ENCODE results near the gene SUPT16H. TPM values are rescaled to one million over a fixed set of nuclear protein-coding genes. Genes with fewer than 3 reads are reported as not detected.

The SUPT16H gene
- polyA plus RNA-seq (ENCODE audit: low read depth in 6 of 6) = 10 to 100 TPM; 72.4 to 94.8 (median 77.8) TPM

DNA sequence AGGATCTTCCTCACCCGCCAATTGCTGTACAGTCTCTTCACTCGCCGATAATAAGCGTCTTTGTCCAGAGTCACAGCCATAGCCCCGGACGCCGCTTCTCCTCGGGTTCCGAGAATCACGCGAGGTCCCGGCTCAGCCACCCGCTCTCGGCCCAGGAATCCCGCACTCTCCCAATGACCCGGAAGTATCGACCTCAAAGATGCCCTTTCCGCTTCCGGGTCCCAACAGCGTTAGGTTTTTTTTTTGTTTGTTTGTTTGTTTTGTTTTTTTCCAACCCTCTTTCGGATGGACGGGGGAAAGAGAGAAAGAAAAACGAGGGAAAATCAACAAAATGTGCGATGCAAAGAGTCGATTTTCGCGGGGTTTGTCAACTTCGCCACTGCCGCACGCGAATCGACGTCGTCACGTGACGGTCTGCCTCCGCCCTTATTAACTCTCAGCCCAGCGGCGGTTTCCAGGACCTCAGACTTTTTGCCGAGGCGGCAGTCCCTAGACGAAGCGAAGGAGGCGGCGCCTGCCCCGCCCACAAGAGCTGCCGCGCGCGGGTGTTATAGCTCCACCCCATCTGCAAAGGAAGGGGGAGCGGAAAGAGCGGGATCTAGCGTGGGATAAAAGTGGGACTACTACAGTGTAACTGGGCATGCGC, at the start of gene SUPT16H:
Gene SUPT16H (minus strand): TSS at position 172 of the 646 bp plus-strand sequence. CDS start 92 bp downstream, at position 80.
- H3K9me3 Mint-ChIP-seq = no peaks in the 10 kb centered on the region
- DNase-seq = peak; percentile 88
- no peaks in the 10 kb centered on the region for H3K36me3 Mint-ChIP-seq
- ATAC-seq (ENCODE audit: low read depth in 2 of 2) = peak; percentile 90
- peaks cover 30 to 43% (median 32%) of the 10 kb centered on the region in 3 donors for H3K4me1 Mint-ChIP-seq
- peak within 1 kb of the TSS; percentile 97 to 100 (median 99) for H3K27ac Mint-ChIP-seq
- H3K27me3 Mint-ChIP-seq = no peaks in the 10 kb centered on the region
- peak within 1 kb of the TSS; percentile 90 to 100 (median 97) for H3K4me3 Mint-ChIP-seq

DNA sequence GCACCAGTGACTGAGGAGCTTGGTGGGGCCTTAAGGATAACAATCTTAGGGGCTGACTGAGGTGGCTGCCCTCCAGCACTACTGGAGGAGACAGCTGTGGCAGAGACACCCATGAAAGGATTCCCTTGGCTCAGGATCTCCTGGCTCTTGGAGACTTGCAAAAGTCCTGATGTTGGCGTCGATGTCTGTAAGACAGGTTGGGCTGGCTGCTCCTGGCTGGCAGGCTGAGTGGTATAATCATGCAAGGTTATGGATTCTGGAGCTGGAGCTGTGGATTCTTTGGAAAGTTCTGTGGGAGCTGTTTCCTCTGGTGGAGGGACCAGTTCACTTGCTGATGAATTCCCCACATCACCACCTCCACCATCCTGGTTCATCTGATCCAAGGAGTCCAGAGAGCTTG, 47.3 kb upstream of the SUPT16H start:
- peaks cover 31 to 37% (median 31%) of the 10 kb centered on the region in 3 donors for H3K4me1 Mint-ChIP-seq
- no peak overlapping the region for H3K4me3 Mint-ChIP-seq
- H3K27me3 Mint-ChIP-seq = no peaks in the 10 kb centered on the region
- peaks cover 13 to 17% of the 10 kb centered on the region in 2 donors for H3K36me3 Mint-ChIP-seq
- H3K9me3 Mint-ChIP-seq = no peaks in the 10 kb centered on the region
- DNase-seq = no peak
- no peak for ATAC-seq (ENCODE audit: low read depth in 2 of 2)
- no peak overlapping the region for H3K27ac Mint-ChIP-seq

DNA sequence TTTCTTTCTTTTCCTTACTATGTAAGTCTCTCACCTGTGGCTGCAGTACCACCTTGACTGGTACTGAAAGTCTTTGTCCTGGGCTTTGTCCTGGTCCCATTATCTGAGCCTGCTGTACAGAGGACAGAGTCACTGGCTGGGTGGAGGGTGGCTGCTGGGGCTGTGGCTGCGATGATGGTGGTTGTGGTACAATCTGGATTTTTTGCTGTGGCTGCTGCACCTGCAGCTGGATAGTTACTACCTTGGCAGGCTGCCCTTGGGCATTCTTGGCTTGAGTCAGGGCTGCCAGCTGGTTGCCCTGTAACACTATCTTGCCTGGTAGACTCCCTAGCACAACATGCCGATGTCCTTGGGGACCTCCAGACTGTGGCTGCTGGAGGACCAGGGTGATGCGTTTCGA, 45.1 kb upstream of the SUPT16H start:
- peak overlapping the region in 2 of 6 donors; percentile 69 to 79 for H3K27ac Mint-ChIP-seq

DNA sequence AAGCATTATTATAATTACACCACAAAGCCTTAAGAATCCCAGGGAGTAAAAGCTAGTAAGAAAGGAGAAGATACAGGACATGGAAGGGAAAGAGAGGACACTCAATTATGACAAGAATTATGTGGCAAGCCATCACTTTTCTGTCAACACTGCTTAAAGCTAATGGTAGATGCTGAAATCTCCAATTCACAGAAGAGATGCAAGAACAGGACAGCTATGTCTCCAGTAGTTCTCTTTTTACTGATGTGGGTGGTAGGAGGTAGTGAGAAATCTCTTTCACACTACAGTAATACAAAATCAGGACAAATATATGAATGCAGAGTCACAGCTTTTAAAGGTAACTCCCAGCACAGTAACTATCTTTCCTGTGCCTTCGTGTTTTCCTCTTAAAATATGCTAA, 42.9 kb upstream of the SUPT16H start:
- H3K27me3 Mint-ChIP-seq = no peaks in the 10 kb centered on the region
- DNase-seq (no peak), ATAC-seq (ENCODE audit: low read depth in 2 of 2) (no peak)
- peaks cover 17 to 22% of the 10 kb centered on the region in 2 donors for H3K36me3 Mint-ChIP-seq
- peaks cover 5 to 12% (median 6%) of the 10 kb centered on the region in 3 donors for H3K4me1 Mint-ChIP-seq
- no peaks in the 10 kb centered on the region for H3K9me3 Mint-ChIP-seq
- H3K27ac Mint-ChIP-seq = no peak overlapping the region
- H3K4me3 Mint-ChIP-seq = no peak overlapping the region

More for the DNA sequence above, 45.1 kb upstream of the SUPT16H start:
- DNase-seq (no peak), ATAC-seq (ENCODE audit: low read depth in 2 of 2) (no peak)
- H3K27me3 Mint-ChIP-seq = no peaks in the 10 kb centered on the region
- H3K4me3 Mint-ChIP-seq = no peak overlapping the region
- H3K9me3 Mint-ChIP-seq = no peaks in the 10 kb centered on the region
- H3K4me1 Mint-ChIP-seq = peaks cover 14 to 20% (median 17%) of the 10 kb centered on the region in 3 donors
- peaks cover 16 to 22% of the 10 kb centered on the region in 2 donors for H3K36me3 Mint-ChIP-seq

DNA sequence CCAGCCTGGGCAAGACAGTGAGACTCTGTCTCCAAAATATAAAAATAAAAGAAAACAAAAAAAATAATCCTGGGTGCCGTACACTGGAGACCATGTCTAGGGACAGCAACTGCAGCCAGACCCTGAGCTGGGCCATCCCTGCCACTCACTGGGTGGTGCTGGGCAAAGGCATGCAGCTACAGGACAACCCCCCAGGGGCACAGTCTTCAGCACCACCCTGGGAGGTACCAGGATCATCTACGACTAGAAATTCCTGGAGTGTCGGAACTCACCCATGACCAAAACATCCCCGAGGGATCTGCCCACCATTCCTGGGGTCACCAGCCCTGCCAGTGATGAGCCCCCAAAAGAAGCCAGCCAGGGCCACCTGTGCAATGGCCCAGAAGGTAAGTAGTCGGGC, 35.7 kb upstream of the SUPT16H start:
- H3K4me3 Mint-ChIP-seq = no peak overlapping the region
- H3K9me3 Mint-ChIP-seq = no peaks in the 10 kb centered on the region
- DNase-seq (no peak), ATAC-seq (ENCODE audit: low read depth in 2 of 2) (no peak)
- no peaks in the 10 kb centered on the region for H3K27me3 Mint-ChIP-seq
- peak overlapping the region in 2 of 6 donors; percentile 41 to 47 for H3K27ac Mint-ChIP-seq
- no peaks in the 10 kb centered on the region for H3K4me1 Mint-ChIP-seq
- H3K36me3 Mint-ChIP-seq = peaks cover 7 to 18% of the 10 kb centered on the region in 2 donors

DNA sequence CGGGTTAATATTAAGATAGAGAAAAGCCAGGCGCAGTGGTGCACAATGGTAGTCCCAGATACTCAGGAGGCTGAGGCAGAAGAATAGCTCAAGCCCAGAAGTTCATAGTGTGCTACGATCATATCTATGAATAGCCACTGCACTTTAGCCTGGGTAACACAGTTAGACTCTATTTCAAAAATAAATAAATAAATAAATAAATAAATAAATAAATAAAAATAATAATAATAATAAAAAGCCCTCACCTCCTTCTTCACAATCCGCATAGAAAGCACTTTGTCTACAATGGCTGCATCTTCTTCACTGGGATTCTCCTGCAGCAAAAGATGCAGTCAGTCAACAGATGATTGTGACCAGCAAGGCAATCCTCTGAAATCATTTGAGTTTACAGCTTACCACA, 31.5 kb upstream of the SUPT16H start:
- H3K27ac Mint-ChIP-seq = no peak overlapping the region
- peaks cover 21 to 29% of the 10 kb centered on the region in 2 donors for H3K36me3 Mint-ChIP-seq
- H3K27me3 Mint-ChIP-seq = no peaks in the 10 kb centered on the region
- H3K9me3 Mint-ChIP-seq = no peaks in the 10 kb centered on the region
- no peak overlapping the region for H3K4me3 Mint-ChIP-seq
- H3K4me1 Mint-ChIP-seq = no peaks in the 10 kb centered on the region
- DNase-seq (no peak), ATAC-seq (ENCODE audit: low read depth in 2 of 2) (no peak)

DNA sequence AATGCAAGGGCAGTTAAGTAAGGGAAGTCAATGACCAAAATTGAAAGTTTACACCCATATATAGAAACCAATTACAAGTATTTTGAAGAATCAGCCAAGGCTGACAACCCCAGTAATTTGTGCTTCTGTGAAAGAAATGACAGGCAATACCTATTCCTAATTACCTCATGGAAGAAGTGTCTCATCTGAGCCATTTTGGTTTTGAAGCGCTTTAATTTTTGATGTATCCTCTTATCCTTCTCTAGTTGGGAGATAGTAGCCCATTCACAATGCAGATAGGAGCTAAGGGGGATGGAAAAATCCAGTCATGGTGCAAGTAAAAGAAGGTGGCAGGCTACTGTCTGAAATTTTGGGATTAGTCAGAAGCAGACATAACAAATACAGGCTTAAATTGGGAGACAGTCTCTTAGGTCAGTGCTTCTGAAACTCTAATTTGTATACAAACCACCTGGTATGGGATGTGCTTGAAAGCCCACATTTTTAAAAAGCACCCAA, 30.4 kb upstream of the SUPT16H start:
- peaks cover 19 to 35% of the 10 kb centered on the region in 2 donors for H3K36me3 Mint-ChIP-seq
- H3K4me3 Mint-ChIP-seq = no peak overlapping the region
- no peaks in the 10 kb centered on the region for H3K4me1 Mint-ChIP-seq
- no peaks in the 10 kb centered on the region for H3K9me3 Mint-ChIP-seq
- ATAC-seq (ENCODE audit: low read depth in 2 of 2) (no peak), DNase-seq (no peak)
- no peak overlapping the region for H3K27ac Mint-ChIP-seq
- H3K27me3 Mint-ChIP-seq = no peaks in the 10 kb centered on the region

DNA sequence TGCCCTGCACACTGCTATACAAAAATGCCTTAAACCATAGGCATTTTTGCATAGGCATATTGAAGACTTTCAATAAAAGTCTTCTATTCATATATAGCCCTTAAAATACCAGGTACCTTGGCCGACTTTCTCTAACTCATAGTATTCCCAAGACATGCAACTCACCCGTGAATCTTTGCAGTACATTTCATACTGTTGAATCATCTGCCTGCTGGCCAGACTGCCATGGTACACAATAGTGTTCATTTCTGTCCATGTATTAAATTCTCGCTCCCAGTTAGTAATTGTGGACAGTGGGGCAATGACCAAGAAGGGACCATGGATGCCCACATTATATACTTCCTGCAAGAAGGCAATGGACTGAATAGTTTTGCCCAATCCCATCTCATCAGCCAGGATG, 24.3 kb upstream of the SUPT16H start:
- Mint-ChIP-seq H3K9me3 (no peaks in the 10 kb centered on the region), H3K4me3 (no peak overlapping the region)

DNA sequence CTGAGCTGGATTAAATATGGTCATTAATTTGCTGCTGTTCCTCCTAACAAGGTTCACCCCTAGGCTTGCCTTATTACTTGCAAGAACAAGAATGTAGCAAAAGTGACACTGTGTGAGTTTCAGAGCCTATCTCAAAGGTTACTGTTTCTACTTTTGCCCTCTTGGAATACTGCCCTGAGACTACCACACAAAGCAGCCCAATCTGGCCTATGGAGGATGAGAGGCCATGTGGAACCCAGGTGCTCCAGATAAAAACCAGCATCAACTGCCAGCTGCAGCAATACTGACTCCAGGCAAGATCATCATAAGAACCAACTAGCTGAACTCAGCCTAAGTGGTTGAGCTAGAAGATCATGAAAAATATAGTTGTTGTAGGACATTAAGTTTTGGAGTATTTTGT, 22.4 kb upstream of the SUPT16H start:
- H3K9me3 Mint-ChIP-seq = no peaks in the 10 kb centered on the region
- H3K4me3 Mint-ChIP-seq = no peak overlapping the region
- peaks cover 21 to 39% of the 10 kb centered on the region in 2 donors for H3K36me3 Mint-ChIP-seq
- no peaks in the 10 kb centered on the region for H3K27me3 Mint-ChIP-seq
- peak overlapping the region in 1 of 6 donors; percentile 44 for H3K27ac Mint-ChIP-seq
- ATAC-seq (ENCODE audit: low read depth in 2 of 2) (no peak), DNase-seq (no peak)
- no peaks in the 10 kb centered on the region for H3K4me1 Mint-ChIP-seq

More for the DNA sequence above, 24.3 kb upstream of the SUPT16H start:
- Mint-ChIP-seq H3K36me3 (peaks cover 29 to 41% of the 10 kb centered on the region in 2 donors), H3K4me1 (no peaks in the 10 kb centered on the region), H3K27me3 (no peaks in the 10 kb centered on the region), H3K27ac (no peak overlapping the region)
- ATAC-seq (ENCODE audit: low read depth in 2 of 2) (no peak), DNase-seq (no peak)

DNA sequence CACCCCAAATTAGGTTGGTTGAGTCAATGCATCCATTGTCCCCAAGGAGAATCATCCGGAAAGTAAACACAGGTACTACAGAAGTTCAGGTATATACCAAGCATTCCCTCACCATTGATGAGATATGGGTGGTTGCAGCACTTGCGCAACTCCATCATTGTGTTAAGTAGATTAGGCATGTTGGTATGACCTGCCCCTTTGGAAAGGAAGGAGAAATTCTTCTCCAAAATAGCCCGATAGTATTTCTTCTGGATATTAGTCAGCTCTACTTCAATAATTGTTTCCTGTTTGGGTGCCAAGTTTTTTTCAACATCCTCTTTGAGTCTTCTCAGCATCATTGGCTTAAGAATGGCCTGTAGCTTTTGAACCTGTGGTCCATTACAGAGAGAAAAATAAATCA, 21.3 kb upstream of the SUPT16H start:
- DNase-seq (no peak), ATAC-seq (ENCODE audit: low read depth in 2 of 2) (no peak)
- H3K4me3 Mint-ChIP-seq = no peak overlapping the region
- peaks cover 30 to 40% of the 10 kb centered on the region in 2 donors for H3K36me3 Mint-ChIP-seq
- no peaks in the 10 kb centered on the region for H3K4me1 Mint-ChIP-seq
- no peak overlapping the region for H3K27ac Mint-ChIP-seq
- no peaks in the 10 kb centered on the region for H3K9me3 Mint-ChIP-seq
- no peaks in the 10 kb centered on the region for H3K27me3 Mint-ChIP-seq

DNA sequence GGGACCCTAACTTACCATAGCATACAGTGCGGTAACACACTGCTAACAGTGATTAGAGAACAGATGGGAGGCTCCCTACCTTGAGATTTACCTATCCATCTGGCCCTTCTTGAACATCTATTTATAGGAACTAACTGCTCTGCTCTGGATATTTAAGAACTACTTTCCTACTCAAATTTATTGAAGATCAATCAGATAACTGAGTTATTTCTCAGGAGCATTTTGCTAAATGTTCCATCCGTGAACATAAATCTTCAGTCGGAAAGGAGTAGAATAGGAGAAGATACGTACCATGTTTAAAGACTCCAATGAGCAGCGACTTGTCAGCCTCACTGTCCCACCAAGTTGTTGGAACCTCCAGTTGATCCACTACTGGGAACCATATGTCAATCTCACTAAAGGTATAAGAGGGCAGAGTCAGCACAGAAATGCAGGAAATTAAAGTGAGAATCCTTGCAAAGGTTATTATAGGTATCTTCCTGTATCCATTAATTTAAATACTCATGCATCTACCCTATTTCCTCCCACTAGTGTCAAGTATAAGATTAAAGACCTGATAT, 15.6 kb upstream of the SUPT16H start:
- H3K4me3 Mint-ChIP-seq = no peak overlapping the region
- peak overlapping the region in 1 of 6 donors; percentile 36 for H3K27ac Mint-ChIP-seq
- peaks cover 22 to 42% of the 10 kb centered on the region in 2 donors for H3K36me3 Mint-ChIP-seq
- no peaks in the 10 kb centered on the region for H3K27me3 Mint-ChIP-seq
- ATAC-seq (ENCODE audit: low read depth in 2 of 2) = no peak
- no peak for DNase-seq
- H3K4me1 Mint-ChIP-seq = no peaks in the 10 kb centered on the region
- H3K9me3 Mint-ChIP-seq = no peaks in the 10 kb centered on the region

DNA sequence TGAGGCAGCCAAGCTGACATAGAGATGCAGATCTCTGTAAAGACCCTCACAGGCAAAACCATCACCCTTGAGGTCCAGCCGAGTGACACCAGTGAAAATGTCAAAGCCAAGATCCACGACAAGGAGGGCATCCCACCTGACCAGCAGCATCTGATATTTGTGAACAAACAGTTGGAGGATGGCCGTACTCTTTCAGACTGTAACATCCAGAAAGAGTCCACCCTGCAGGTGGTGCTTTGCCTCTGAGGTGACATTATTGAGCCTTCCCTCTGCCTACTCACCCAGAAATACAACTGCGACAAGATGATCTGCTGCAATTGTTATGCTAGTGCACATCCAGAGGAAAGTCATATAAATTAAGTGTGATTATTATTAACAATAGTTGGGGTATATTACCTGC, 15.1 kb upstream of the SUPT16H start:
- Mint-ChIP-seq H3K4me1 (no peaks in the 10 kb centered on the region), H3K9me3 (no peaks in the 10 kb centered on the region), H3K27ac (no peak overlapping the region), H3K27me3 (no peaks in the 10 kb centered on the region), H3K36me3 (peaks cover 27 to 45% of the 10 kb centered on the region in 2 donors), H3K4me3 (no peak overlapping the region)
- ATAC-seq (ENCODE audit: low read depth in 2 of 2) = no peak
- DNase-seq = no peak

DNA sequence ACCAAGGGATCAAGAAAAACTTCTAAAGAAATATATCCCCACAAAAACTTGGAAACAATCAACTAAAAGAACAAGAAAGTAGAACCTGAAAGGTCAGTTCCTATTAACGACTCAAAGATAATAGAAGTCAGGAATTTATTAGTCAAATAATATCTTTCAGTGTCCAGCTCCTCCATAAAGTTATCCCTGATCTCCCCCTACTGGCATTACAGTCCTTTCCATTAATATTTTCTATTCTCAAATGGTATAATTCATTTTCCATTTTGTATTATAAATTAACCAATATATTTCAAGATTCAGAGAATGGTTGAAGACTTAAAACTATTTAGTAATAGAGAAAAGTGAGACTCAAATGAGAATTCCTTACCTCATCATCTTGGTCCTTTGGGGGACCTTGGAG, 11.6 kb upstream of the SUPT16H start:
- H3K36me3 Mint-ChIP-seq = peaks cover 42% of the 10 kb centered on the region in 2 donors
- DNase-seq = no peak
- H3K9me3 Mint-ChIP-seq = no peaks in the 10 kb centered on the region
- no peaks in the 10 kb centered on the region for H3K27me3 Mint-ChIP-seq
- H3K27ac Mint-ChIP-seq = no peak overlapping the region
- H3K4me1 Mint-ChIP-seq = no peaks in the 10 kb centered on the region
- ATAC-seq (ENCODE audit: low read depth in 2 of 2) = no peak
- H3K4me3 Mint-ChIP-seq = no peak overlapping the region

Data from naive B cell (primary cell).